ENCODE data around the gene CHAD. TPM values are rescaled to one million over a fixed set of nuclear protein-coding genes. Genes with fewer than 3 reads are reported as not detected.

Gene CHAD
- total and polyA plus RNA-seq, 8 donors = 1.7 to 26.2 (median 6.4) TPM

- no peak for TF ChIP-seq CTCF (IDR thresholded peaks at IDR 0.05)
- peak in 1 of 6 donors; percentile 33 for DNase-seq
- Histone ChIP-seq H3K27me3 (no peaks in the 10 kb centered on the region), H3K27ac (no peak overlapping the region), H3K9me3 (no peaks in the 10 kb centered on the region), H3K36me3 (no peaks in the 10 kb centered on the region), H3K4me3 (no peak overlapping the region), H3K4me1 (no peaks in the 10 kb centered on the region)
- FAIRE-seq = no peak
- intact Hi-C loops (cut with DNase I) = no loop called here
- ATAC-seq = no peak
- 63 to 71% methylated on average over 6 of the region's 6 CpGs for WGBS, 2 donors
These were observed 3.5 kb downstream of the CHAD start for GRCh38 chr17:50465171-50465570.

- Histone ChIP-seq H3K27ac (no peak overlapping the region), H3K27me3 (no peaks in the 10 kb centered on the region), H3K9me3 (no peaks in the 10 kb centered on the region), H3K36me3 (no peaks in the 10 kb centered on the region), H3K4me3 (no peak overlapping the region), H3K4me1 (no peaks in the 10 kb centered on the region)
- FAIRE-seq (no peak), ATAC-seq (no peak), DNase-seq (peak in 1 of 6 donors; percentile 20)
- TF ChIP-seq CTCF (IDR thresholded peaks at IDR 0.05) = no peak
- WGBS, 2 donors = 77 to 83% methylated on average over 4 of the region's 4 CpGs
- intact Hi-C loops (cut with DNase I) = no loop called here
These were observed 3.9 kb downstream of the CHAD start for GRCh38 chr17:50464736-50465135.

- Histone ChIP-seq H3K27ac (no peak overlapping the region), H3K36me3 (no peaks in the 10 kb centered on the region), H3K4me3 (no peak overlapping the region), H3K4me1 (no peaks in the 10 kb centered on the region), H3K9me3 (no peaks in the 10 kb centered on the region), H3K27me3 (no peaks in the 10 kb centered on the region)
- intact Hi-C loops (cut with DNase I) = no loop called here
- DNase-seq (no peak), FAIRE-seq (no peak), ATAC-seq (no peak)
- WGBS, 2 donors = 93 to 94% methylated on average over 3 of the region's 3 CpGs
- TF ChIP-seq CTCF (IDR thresholded peaks at IDR 0.05) = no peak
These were observed 4.6 kb downstream of the CHAD start for GRCh38 chr17:50464121-50464520.

- Histone ChIP-seq H3K27me3 (no peaks in the 10 kb centered on the region), H3K4me3 (no peak overlapping the region), H3K27ac (no peak overlapping the region), H3K4me1 (no peaks in the 10 kb centered on the region), H3K36me3 (no peaks in the 10 kb centered on the region), H3K9me3 (no peaks in the 10 kb centered on the region)
- ATAC-seq (peak in 1 of 4 donors; percentile 6), DNase-seq (peak in 1 of 6 donors; percentile 19), FAIRE-seq (no peak)
- TF ChIP-seq CTCF (IDR thresholded peaks at IDR 0.05) = no peak
- 37 to 53% methylated on average over 9 of the region's 9 CpGs for WGBS, 2 donors
- intact Hi-C loops (cut with DNase I) = no loop called here
These were observed 6.2 kb downstream of the CHAD start for GRCh38 chr17:50462446-50462845.

GRCh38 chr17:50461550-50462132 is 7.0 kb downstream of the CHAD start:
- DNase-seq = peak in 1 of 6 donors; percentile 4
- no peaks in the 10 kb centered on the region for H3K27me3 ChIP-seq

More at GRCh38 chr17:50461550-50462132, 7.0 kb downstream of the CHAD start:
- no peak overlapping the region for H3K27ac ChIP-seq
- H3K9me3 ChIP-seq = no peaks in the 10 kb centered on the region
- H3K4me1 ChIP-seq = no peaks in the 10 kb centered on the region
- H3K36me3 ChIP-seq = no peaks in the 10 kb centered on the region
- no peak overlapping the region for H3K4me3 ChIP-seq
- 85 to 87% methylated on average over 14 of the region's 14 CpGs for WGBS, 2 donors
- no peak for FAIRE-seq
- no peak for ATAC-seq
- TF ChIP-seq CTCF (IDR thresholded peaks at IDR 0.05) = no peak
- intact Hi-C loops (cut with DNase I) = no loop called here
